HepG2 (cell line): Measurements from ENCODE around the gene NAA38. TPM values are rescaled to one million over a fixed set of nuclear protein-coding genes. Genes with fewer than 3 reads are reported as not detected.
A peak's percentile ranks its signal among the peaks of the same experiment; 100 is the strongest.

Experiments
- HNF1A ChIP-seq, 2 experiments: sonication (generic) in 1 of 2; formaldehyde crosslinking in 1 of 2; IDR thresholded peaks; 2 replicates each; pipeline versions ENCODE4 v1.4.0 to v1.6.1; 2016 to 2020; ENCODE audit warnings: borderline replicate concordance in 1 of 2, low read depth in 1 of 2, mild to moderate bottlenecking in 1 of 2, missing genetic modification reagents in 1 of 2
- HNF4G ChIP-seq, 2 experiments: sonication (generic) in 1 of 2; formaldehyde crosslinking in 1 of 2; IDR thresholded peaks; 2 replicates each; pipeline versions ENCODE4 v1.4.0 to v1.6.1; 2011 to 2020; ENCODE audit warnings: borderline replicate concordance in 2 of 2, low read depth in 2 of 2, mild to moderate bottlenecking in 2 of 2, low read length in 1 of 2, missing genetic modification reagents in 1 of 2, moderate library complexity in 1 of 2
- NRL ChIP-seq: sonication (generic); formaldehyde crosslinking; IDR thresholded peaks from 2 replicates; pipeline ENCODE4 v1.5.0; 2020; ENCODE audit warnings: missing genetic modification reagents, mild to moderate bottlenecking, moderate library complexity, borderline replicate concordance
- PITX1 ChIP-seq: sonication (generic); formaldehyde crosslinking; IDR thresholded peaks from 2 replicates; pipeline ENCODE4 v1.5.1; 2020; ENCODE audit warnings: mild to moderate bottlenecking, missing genetic modification reagents
- RFX3 ChIP-seq: IDR thresholded peaks from 2 replicates; pipeline ENCODE4 v1.6.1; 2016; ENCODE audit warnings: missing biosample characterization, missing genetic modification reagents
- SETDB1 ChIP-seq: sonication (generic); formaldehyde crosslinking; IDR thresholded peaks from 2 replicates; pipeline ENCODE4 v1.5.1; 2020; ENCODE audit warnings: missing genetic modification reagents, mild to moderate bottlenecking, borderline replicate concordance
- SKI ChIP-seq: fragments of 450-650 bp; IDR thresholded peaks from one replicate; pipeline ENCODE4 v1.6.1; 2018; ENCODE audit warnings: mild to moderate bottlenecking; ENCODE audit not compliant: partially characterized antibody
- SNAI1 ChIP-seq: sonication (generic); formaldehyde crosslinking; IDR thresholded peaks from 2 replicates; pipeline ENCODE4 v1.5.0; 2020; ENCODE audit warnings: mild to moderate bottlenecking, missing genetic modification reagents, borderline replicate concordance
- SOX13 ChIP-seq, 3 experiments: fragments of 450-650 bp in 1 of 3; sonication (generic) in 1 of 3; formaldehyde crosslinking in 1 of 3; IDR thresholded peaks in 2 of 3; conservative IDR thresholded peaks in 1 of 3; 2 replicates each; pipeline versions ENCODE4 v1.5.0 to v1.6.1; 2016 to 2020; ENCODE audit warnings: antibody characterized with exemption in 1 of 3, mild to moderate bottlenecking in 1 of 3, missing compliant biosample characterization in 1 of 3, missing genetic modification reagents in 1 of 3, moderate library complexity in 1 of 3
- ZNF317 ChIP-seq: sonication (generic); formaldehyde crosslinking; IDR thresholded peaks from 2 replicates; pipeline ENCODE4 v1.5.0; 2020; ENCODE audit warnings: mild to moderate bottlenecking, missing genetic modification reagents
- ZNF33A ChIP-seq: sonication (generic); formaldehyde crosslinking; IDR thresholded peaks from 2 replicates; pipeline ENCODE4 v1.5.1; 2020; ENCODE audit warnings: missing genetic modification reagents, mild to moderate bottlenecking, moderate library complexity, borderline replicate concordance
- ZNF382 ChIP-seq: sonication (generic); formaldehyde crosslinking; IDR thresholded peaks from 2 replicates; pipeline ENCODE4 v1.5.0; 2020; ENCODE audit warnings: missing genetic modification reagents, mild to moderate bottlenecking, borderline replicate concordance
- ZNF547 ChIP-seq: sonication (generic); formaldehyde crosslinking; IDR thresholded peaks from 2 replicates; pipeline ENCODE4 v1.5.1; 2020; ENCODE audit warnings: mild to moderate bottlenecking, missing genetic modification reagents
- ZNF660 ChIP-seq: sonication (generic); formaldehyde crosslinking; IDR thresholded peaks from 2 replicates; pipeline ENCODE4 v1.5.1; 2020; ENCODE audit warnings: mild to moderate bottlenecking, low read depth, missing genetic modification reagents, borderline replicate concordance
- ZSCAN12 ChIP-seq: sonication (generic); formaldehyde crosslinking; IDR thresholded peaks from 2 replicates; pipeline ENCODE4 v1.9.0; 2021; ENCODE audit warnings: mild to moderate bottlenecking, missing genetic modification reagents
- polyA plus RNA-seq, 8 experiments: library from polyadenylated mRNA; depleted of rRNA in 3 of 8; stranded (reverse) in 7 of 8; unstranded in 1 of 8; fragments of >200 nt; fragmentation: Illumina TruSeq in 4 of 8; extraction: Trizol in 4 of 8; gene quantifications; 2 replicates each; pipeline versions ENCODE4 v1.2.1 to v1.2.3, GENCODE V29; 2011 to 2016; ENCODE audit warnings: low read depth in 4 of 8, missing spikeins in 1 of 8, mixed read lengths in 1 of 8; ENCODE audit not compliant: insufficient read depth in 1 of 8
- total RNA-seq, 5 experiments: library from RNA; depleted of rRNA; stranded (reverse); fragments of >200 nt; fragmentation: Illumina TruSeq; extraction: Trizol; gene quantifications; 2 replicates each; pipeline ENCODE4 v1.2.3, GENCODE V29; 2016; ENCODE audit warnings: low read depth in 1 of 5
- TF ChIP-seq, protein P1 (sequence below), 2 experiments: IDR thresholded peaks; 2 replicates each; pipeline ENCODE4 v1.6.1; 2011 to 2012; ENCODE audit warnings: low read length in 2 of 2, borderline replicate concordance in 1 of 2, low read depth in 1 of 2, mild to moderate bottlenecking in 1 of 2, moderate library complexity in 1 of 2
- TF ChIP-seq, protein P2 (sequence below), 2 experiments: fragments of 450-650 bp in 1 of 2; sonication (generic) in 1 of 2; formaldehyde crosslinking; IDR thresholded peaks; 2 replicates each; pipeline versions ENCODE4 v1.5.0 to v1.8.0; 2020 to 2022; ENCODE audit warnings: mild to moderate bottlenecking in 1 of 2, missing genetic modification reagents in 1 of 2

NAA38 gene
- total and polyA plus RNA-seq, 2 of the 13 experiments (the other 11 are each of a cell fraction or from before 2014, with no cell fraction given) = 46.9 to 91.6 TPM

- TF ChIP-seq, protein P1, sequence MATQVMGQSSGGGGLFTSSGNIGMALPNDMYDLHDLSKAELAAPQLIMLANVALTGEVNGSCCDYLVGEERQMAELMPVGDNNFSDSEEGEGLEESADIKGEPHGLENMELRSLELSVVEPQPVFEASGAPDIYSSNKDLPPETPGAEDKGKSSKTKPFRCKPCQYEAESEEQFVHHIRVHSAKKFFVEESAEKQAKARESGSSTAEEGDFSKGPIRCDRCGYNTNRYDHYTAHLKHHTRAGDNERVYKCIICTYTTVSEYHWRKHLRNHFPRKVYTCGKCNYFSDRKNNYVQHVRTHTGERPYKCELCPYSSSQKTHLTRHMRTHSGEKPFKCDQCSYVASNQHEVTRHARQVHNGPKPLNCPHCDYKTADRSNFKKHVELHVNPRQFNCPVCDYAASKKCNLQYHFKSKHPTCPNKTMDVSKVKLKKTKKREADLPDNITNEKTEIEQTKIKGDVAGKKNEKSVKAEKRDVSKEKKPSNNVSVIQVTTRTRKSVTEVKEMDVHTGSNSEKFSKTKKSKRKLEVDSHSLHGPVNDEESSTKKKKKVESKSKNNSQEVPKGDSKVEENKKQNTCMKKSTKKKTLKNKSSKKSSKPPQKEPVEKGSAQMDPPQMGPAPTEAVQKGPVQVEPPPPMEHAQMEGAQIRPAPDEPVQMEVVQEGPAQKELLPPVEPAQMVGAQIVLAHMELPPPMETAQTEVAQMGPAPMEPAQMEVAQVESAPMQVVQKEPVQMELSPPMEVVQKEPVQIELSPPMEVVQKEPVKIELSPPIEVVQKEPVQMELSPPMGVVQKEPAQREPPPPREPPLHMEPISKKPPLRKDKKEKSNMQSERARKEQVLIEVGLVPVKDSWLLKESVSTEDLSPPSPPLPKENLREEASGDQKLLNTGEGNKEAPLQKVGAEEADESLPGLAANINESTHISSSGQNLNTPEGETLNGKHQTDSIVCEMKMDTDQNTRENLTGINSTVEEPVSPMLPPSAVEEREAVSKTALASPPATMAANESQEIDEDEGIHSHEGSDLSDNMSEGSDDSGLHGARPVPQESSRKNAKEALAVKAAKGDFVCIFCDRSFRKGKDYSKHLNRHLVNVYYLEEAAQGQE (IDR thresholded peaks at IDR 0.05; ENCODE audit: borderline replicate concordance in 1 of 2, low read depth in 1 of 2, low read length in 2 of 2) = no peak; a peak in 1 of 4 replicates
- TF ChIP-seq HNF4G (IDR thresholded peaks at IDR 0.05; ENCODE audit: borderline replicate concordance, low read depth, low read length) (no peak), HNF4G (CRISPR knock-in tag; IDR thresholded peaks at IDR 0.05; ENCODE audit: borderline replicate concordance, low read depth) (no peak), ZNF382 (CRISPR knock-in tag) (no peak), ZNF547 (CRISPR knock-in tag) (peak; percentile 18; the same call in 1 of the 2 replicates), SOX13 (IDR thresholded peaks at IDR 0.05) (no peak), SOX13 (CRISPR knock-in tag; conservative IDR thresholded peaks at IDR 0.05 in 1 of 2, IDR thresholded peaks at IDR 0.05 in 1 of 2) (peak in 1 of 2 experiments; percentile 14; a peak in 1 of 4 replicates), ZNF33A (no peak), SNAI1 (no peak), SETDB1 (CRISPR knock-in tag) (no peak), SKI (peak; percentile 97), NRL (CRISPR knock-in tag) (no peak), ZSCAN12 (CRISPR knock-in tag) (no peak), ZNF317 (CRISPR knock-in tag) (no peak), RFX3 (CRISPR knock-in tag) (no peak), HNF1A (IDR thresholded peaks at IDR 0.05; ENCODE audit: low read depth) (no peak), HNF1A (CRISPR knock-in tag; IDR thresholded peaks at IDR 0.05; ENCODE audit: borderline replicate concordance) (no peak), PITX1 (CRISPR knock-in tag) (0 out of 2 replicates have a peak, but pooled peaks have one; percentile 7), ZNF660 (CRISPR knock-in tag) (no peak)
- TF ChIP-seq, protein P2, sequence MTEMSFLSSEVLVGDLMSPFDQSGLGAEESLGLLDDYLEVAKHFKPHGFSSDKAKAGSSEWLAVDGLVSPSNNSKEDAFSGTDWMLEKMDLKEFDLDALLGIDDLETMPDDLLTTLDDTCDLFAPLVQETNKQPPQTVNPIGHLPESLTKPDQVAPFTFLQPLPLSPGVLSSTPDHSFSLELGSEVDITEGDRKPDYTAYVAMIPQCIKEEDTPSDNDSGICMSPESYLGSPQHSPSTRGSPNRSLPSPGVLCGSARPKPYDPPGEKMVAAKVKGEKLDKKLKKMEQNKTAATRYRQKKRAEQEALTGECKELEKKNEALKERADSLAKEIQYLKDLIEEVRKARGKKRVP (CRISPR knock-in tag; IDR thresholded peaks at IDR 0.05) = no peak
Observed at GRCh38 chr17:7834542-7834956, 22.8 kb downstream of the NAA38 start (continued).
